Measurements from ENCODE around the gene GALNT14.

- no peak for TF ChIP-seq CTCF (conservative IDR thresholded peaks at IDR 0.05; ENCODE audit: low read length)
- TF ChIP-seq EZH2phosphoT487 (IDR thresholded peaks at IDR 0.05; ENCODE audit: borderline replicate concordance), result no peak
Observed at GRCh38 chr2:30933496-30933895, 204.7 kb downstream of the GALNT14 start.
